UCSD-AML1 (cell line): ENCODE results near the gene MAPK14.
"Not testable (repeated sequence)": the region's sequence is repeated elsewhere in the genome, so short reads cannot be mapped to it uniquely, and the experiment has no call there.

Experiments used
- DNase-seq: peaks from one replicate; lab custom pipeline; 2025; ENCODE audit not compliant: unreplicated experiment; lab: John Stamatoyannopoulos, UW

Gene MAPK14

DNA sequence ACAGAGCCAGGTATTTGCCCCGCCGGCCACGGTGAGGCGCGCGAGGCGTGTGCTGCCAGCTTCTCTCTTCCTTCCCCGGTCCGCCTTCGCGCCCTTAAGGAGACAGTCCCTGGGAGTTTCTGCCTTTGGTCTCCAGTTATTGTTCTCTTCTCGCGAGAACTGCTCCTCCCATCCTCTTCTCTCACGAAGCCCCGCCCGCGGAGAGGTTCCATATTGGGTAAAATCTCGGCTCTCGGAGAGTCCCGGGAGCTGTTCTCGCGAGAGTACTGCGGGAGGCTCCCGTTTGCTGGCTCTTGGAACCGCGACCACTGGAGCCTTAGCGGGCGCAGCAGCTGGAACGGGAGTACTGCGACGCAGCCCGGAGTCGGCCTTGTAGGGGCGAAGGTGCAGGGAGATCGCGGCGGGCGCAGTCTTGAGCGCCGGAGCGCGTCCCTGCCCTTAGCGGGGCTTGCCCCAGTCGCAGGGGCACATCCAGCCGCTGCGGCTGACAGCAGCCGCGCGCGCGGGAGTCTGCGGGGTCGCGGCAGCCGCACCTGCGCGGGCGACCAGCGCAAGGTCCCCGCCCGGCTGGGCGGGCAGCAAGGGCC lies at the start of gene MAPK14:
Gene MAPK14 (plus strand): TSS at position 308 of the 587 bp plus-strand sequence. CDS start 350 bp downstream, outside the sequence.
- DNase-seq = peak; percentile 98

DNA sequence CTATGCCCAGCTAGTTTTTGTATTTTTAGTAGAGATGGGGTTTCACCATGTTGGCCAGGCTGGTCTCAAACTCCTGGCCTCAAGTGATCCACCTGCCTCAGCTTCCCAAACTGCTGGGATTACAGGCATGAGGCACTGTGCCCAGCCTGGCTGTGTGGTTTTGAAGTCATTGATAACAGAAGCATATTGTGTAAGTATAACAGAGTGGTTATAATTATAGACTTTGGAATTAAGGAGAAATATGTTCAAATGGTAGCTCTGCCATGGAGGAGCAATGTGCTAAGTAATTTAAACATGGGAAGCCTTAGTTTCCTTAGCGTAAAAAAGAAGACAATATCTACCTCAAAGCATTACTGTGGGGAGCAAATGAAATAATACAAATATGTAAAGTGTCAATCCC lies 47.5 kb upstream of the MAPK14 start:
- DNase-seq = not testable (repeated sequence)

- no peak for DNase-seq
Measured at GRCh38 chr6:35980991-35981645, 46.5 kb upstream of the MAPK14 start.

GRCh38 chr6:35984701-35985100 lies 42.9 kb upstream of the MAPK14 start:
- DNase-seq = no peak

GRCh38 chr6:35988047-35988446 lies 39.6 kb upstream of the MAPK14 start:
- not testable (repeated sequence) for DNase-seq

DNA sequence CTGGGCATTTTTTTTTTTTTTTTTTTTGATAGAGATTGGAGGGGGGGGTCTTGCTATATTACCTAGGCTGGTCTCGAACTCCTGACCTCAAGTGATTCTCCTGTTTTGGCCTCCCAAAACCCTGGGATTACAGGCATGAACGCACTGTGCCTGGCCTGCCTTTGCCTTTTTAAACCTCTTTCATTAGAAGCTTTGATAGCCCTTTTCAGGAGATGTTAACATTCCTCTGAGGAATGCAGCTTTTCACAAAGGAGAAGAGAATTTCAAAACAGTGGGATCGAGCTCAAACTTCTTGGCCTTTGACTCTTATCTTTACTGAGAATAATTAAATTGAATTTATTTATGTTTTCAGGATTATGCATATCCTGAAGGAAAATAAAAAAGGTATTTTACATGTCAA lies 34.5 kb upstream of the MAPK14 start:
- no peak for DNase-seq

DNA sequence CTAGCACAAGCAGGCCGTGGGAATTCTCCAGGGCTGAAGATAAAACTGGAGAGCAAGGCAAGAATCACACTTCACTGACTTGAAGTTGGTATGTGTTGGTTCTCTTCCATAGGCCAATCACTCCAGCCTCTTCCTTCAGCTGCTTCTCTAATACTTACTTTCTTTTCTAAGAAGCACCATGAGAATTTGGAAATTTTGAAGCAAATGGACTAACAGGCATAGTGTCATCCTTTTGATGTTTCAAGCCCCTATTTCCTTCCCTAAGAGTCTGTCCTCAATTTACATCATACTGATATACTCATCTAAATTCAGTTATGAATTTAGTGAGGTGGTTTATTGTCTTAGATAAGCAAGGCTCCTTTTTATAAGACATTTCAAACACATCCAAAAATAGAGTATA lies 27.2 kb upstream of the MAPK14 start:
- no peak for DNase-seq

- no peak for DNase-seq
Measured at GRCh38 chr6:36015666-36016065, 11.9 kb upstream of the MAPK14 start.

GRCh38 chr6:36018339-36018738 lies 9.3 kb upstream of the MAPK14 start:
- DNase-seq = no peak

GRCh38 chr6:36019167-36019566 lies 8.4 kb upstream of the MAPK14 start:
- no peak for DNase-seq

GRCh38 chr6:36020154-36020553 lies 7.5 kb upstream of the MAPK14 start:
- DNase-seq = no peak

DNA sequence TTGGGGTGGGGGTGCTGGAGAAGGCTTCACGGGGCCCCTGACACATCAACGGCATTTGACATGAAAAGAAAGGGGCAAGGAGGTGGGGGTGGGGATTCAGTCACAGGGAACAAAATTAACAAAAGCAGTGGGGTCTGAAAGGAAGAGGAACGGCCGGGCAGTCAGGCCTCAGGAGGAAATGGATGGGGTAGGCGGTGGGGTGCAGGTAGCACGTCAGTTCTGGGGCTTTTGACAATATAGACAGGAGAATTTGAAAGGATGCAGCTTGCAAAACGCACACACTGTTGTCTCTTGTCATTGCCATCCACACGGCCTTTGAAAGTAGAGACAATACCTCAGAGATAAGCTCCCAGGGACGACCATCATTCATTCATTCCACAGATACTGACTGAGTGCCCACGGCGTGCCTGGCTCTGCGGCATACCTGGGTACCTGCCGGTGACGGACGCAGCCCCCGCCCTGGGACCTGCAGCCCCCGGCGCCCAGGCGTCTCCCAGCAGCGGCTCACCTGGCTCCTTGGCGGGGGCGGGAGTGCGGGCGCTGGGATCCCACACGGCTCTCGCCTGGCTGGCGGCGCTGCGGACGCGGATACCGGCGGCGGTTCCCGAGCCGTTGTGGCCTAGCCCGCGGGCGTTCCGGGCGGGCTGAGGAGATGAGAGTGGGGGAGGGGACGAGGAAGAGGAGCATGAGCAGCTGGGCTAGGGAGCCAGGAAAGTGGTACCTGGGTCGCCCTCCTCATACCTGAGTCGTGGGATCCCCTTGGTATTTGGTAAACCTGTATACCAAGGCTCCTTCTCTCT lies 3.4 kb upstream of the MAPK14 start, which contains the start of gene SLC26A8:
Gene SLC26A8 (minus strand): TSS at position 646 of the 800 bp plus-strand sequence. CDS start 4,934 bp downstream, outside the sequence.
- DNase-seq = no peak

DNA sequence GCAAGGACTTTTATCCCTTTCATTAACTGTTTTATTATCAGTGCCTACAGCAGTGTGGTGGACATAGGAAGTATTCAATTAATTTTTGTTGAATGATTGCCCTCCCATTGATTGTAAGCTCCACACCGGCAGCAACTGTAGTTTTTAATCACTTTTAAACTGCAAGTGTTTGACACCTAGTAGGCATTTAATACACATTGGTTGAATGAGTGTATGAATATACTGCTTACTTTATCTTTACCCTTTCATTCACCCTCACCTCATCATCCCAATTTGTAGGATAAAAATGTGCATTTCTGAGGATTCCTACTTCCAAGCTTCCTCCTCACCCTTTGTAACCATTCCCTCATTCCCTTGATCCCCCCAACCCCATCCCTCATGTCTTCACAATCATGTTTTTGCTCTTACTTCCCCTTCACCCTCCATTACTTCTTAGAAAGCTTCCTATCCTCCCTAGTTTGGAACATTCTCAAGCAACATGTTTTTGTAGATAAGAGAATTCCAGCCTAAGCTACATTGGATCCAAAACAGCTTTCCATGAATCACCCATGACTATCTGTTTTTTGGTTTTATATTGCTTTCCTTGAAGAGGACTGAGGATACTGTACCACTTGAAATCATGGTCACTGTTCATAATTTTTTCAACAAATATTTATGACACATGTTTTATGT lies 2.2 kb upstream of the MAPK14 start:
- no peak for DNase-seq

DNA sequence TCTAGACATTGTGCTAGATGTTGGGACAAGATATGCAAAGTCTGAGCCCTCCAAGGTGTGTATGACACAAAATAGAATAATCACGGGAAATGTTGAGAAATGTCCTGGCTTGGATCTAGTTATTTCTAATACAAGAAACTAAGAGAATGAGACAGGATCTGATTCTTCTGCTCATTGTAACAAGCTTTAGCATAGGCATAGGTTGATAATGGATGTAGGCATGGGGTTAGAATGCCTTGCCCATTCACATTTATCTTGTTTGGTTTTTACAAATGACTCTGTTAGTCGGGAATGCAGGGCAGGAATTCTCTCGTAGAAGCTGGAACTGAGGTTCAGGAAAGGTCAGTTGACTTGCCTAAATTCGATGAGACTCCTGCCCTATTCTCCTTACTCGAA lies 1.7 kb upstream of the MAPK14 start:
- no peak for DNase-seq

GRCh38 chr6:36028088-36028876 lies 674 bp downstream of the MAPK14 start:
- peak; percentile 50 for DNase-seq

- peak; percentile 78 for DNase-seq
Measured at GRCh38 chr6:36028877-36029324, 1.3 kb downstream of the MAPK14 start.

GRCh38 chr6:36029464-36029863 lies 1.9 kb downstream of the MAPK14 start:
- DNase-seq = no peak

DNA sequence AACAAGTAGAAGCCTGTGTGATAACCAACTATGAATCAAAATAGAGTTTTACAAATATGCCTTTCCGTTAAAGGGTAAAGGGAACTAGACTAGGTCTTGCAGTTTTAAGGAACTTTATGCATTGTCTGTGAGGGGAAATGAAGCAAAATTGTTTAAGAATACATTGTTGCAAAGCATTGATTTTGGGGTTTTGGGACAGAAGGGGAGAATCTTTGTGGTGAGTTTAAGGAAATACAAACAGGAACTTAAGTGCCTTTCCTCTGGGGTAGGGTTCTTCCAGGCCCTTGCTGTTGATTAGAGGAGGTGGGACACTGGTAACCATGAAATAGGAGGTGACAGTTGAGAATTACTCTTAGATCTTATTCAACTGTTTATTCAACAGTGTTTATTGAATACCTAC lies 4.7 kb downstream of the MAPK14 start:
- DNase-seq = no peak

GRCh38 chr6:36033144-36033543 lies 5.5 kb downstream of the MAPK14 start:
- DNase-seq = not testable (repeated sequence)

- DNase-seq = no peak
Measured at GRCh38 chr6:36033935-36034334, 6.3 kb downstream of the MAPK14 start.

- DNase-seq = no peak
Measured at GRCh38 chr6:36034441-36034840, 6.8 kb downstream of the MAPK14 start.
